ENCODE measurements around the gene TNFAIP8L3.

DNA sequence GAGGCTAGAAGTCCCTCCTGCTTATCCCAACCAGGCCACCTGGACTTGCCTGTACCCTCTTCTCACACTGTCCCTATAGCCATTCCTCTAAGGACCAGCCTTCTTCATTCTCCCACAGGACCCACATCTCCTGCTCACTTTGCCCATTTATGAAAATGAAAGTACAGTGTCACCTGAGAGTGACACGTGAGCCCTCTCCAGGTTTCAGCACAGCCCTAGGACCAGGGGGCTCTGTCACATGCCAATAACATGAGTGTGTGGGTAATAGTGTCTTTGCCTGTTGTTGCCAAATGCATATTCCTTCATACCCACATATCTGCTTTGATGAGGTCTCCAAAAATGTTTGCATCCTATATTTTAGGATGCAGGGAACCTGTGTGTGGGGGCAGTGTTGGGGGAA lies 42.3 kb upstream of the TNFAIP8L3 start:
- TF ChIP-seq, protein P1, sequence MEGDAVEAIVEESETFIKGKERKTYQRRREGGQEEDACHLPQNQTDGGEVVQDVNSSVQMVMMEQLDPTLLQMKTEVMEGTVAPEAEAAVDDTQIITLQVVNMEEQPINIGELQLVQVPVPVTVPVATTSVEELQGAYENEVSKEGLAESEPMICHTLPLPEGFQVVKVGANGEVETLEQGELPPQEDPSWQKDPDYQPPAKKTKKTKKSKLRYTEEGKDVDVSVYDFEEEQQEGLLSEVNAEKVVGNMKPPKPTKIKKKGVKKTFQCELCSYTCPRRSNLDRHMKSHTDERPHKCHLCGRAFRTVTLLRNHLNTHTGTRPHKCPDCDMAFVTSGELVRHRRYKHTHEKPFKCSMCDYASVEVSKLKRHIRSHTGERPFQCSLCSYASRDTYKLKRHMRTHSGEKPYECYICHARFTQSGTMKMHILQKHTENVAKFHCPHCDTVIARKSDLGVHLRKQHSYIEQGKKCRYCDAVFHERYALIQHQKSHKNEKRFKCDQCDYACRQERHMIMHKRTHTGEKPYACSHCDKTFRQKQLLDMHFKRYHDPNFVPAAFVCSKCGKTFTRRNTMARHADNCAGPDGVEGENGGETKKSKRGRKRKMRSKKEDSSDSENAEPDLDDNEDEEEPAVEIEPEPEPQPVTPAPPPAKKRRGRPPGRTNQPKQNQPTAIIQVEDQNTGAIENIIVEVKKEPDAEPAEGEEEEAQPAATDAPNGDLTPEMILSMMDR (IDR thresholded peaks at IDR 0.05) = no peak
- TF ChIP-seq POLR2A (IDR thresholded peaks at IDR 0.05) = no peak

Measured in Peyer's patch (tissue), 4 donors.